HG03575 (cell line): ENCODE data around the gene ACCSL.

Experiments used
- ATAC-seq: cut with Tn5 transposase; IDR thresholded peaks from one replicate; pipeline ENCODE4 v1.9.1; 2021; ENCODE audit not compliant: unreplicated experiment, insufficient number of reproducible peaks, low FRiP score; ENCODE audit errors: extremely low read depth

Gene ACCSL

GRCh38 chr11:44016546-44017442 lies 31.0 kb upstream of the ACCSL start:
- no peak for ATAC-seq

DNA sequence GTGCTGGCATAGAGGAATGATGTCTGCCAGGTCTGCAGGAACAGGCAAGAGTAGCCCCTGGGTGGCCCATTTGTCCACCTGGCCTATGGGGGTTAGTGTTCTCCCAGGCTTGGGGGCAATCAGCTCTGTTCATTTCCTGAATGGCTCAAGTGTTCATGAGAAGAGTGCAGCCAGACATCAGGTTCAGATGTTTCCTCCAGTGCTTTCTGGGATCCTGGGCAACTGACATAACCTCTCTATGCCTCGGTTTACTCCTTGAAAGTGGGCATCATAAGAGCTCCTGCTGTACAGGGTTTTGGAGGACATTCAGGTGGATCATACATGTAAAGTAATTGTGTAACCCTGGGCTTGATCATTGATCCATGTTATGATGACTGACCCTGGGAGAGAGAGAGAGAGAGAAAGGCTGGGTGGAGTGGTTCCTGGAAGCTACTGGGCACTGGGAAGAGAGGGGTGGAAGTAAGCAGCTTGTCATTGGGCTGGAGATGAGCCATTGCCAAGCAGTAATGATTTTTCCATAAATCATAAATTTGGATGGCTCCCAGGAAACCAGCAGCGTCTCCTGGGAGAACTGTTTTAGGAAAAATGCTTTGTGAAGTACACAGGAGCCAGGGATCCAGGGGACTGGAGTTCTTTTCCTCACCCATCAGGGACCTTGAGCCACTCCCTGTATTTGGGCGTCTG lies 30.2 kb upstream of the ACCSL start:
- ATAC-seq: no peak

DNA sequence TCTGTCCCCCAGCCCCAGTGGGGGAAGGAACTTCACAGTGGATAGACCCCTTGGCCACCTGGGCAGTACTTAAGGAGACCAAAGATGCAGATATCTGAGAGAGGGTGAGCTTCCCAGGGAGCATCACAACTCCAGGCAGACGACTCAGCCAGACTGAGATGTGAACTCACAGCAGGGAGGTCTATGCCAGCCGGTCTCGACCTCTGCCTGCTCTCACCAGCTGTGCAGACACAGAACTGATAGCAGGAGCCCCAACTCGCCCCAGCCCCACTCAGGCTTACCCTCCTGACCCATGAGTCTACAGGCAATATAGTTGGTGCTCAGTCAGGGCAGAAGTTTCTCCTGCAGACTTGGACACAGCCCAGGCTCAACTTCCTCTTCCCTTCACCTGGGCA lies 29.7 kb upstream of the ACCSL start:
- ATAC-seq: no peak

- ATAC-seq: no peak
Observed at GRCh38 chr11:44018829-44019228, 29.0 kb upstream of the ACCSL start.

GRCh38 chr11:44024977-44025376 lies 22.8 kb upstream of the ACCSL start:
- no peak for ATAC-seq

DNA sequence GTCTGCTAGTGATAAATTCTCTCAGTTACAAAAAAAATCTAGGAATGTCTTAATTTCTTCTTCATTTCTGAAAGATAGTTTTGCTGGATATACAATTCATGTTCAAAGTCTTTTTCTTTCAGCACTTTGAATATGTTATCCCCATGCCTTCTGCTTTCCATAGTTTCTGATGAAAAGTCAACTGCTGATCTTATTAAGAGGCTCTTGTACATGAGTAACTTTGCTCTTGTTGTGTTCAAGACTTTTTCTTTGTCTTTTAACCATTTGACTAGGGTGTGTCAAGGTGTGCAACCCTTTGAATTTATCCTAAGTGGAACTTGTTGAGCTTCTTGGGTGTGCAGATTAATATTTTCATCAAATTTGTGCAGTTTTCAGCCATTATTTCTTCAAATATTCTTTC lies 22.1 kb upstream of the ACCSL start:
- ATAC-seq: no peak

- no peak for ATAC-seq
Observed at GRCh38 chr11:44028401-44028800, 19.4 kb upstream of the ACCSL start.

DNA sequence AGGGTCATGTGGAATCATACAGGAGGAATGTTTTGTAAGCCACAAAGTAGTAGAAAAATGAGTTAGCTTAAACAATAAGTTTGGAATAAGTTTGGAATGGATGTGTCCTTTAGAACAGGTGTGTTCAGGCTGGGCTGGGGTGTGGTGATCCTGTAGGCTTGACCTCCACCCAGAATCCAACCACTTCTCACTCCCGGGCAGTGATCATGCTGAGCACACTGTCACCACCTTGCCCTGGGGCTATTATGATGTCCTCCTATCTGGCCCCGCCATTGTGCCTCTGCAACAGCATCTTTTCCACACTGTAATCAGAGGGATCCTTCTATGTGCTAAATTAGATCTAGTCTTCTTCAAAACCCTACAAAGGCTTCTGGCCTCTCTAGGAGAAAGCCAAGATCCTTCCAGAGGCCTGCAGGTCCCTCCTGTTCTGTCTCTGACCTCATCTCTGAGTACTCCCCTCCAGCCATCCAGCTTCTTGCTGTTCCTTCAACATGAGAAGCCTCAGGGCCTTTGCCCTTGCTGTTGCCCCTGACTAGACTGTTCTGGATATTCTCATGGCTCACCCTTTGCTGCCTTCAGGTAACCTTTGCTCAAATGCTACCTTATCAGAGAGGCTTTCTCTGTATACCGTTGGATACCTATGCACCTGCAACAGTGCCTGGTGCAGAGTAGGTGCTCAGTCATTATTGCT lies 18.8 kb upstream of the ACCSL start:
- ATAC-seq: no peak

GRCh38 chr11:44029507-44029845 lies 18.3 kb upstream of the ACCSL start:
- ATAC-seq: no peak

DNA sequence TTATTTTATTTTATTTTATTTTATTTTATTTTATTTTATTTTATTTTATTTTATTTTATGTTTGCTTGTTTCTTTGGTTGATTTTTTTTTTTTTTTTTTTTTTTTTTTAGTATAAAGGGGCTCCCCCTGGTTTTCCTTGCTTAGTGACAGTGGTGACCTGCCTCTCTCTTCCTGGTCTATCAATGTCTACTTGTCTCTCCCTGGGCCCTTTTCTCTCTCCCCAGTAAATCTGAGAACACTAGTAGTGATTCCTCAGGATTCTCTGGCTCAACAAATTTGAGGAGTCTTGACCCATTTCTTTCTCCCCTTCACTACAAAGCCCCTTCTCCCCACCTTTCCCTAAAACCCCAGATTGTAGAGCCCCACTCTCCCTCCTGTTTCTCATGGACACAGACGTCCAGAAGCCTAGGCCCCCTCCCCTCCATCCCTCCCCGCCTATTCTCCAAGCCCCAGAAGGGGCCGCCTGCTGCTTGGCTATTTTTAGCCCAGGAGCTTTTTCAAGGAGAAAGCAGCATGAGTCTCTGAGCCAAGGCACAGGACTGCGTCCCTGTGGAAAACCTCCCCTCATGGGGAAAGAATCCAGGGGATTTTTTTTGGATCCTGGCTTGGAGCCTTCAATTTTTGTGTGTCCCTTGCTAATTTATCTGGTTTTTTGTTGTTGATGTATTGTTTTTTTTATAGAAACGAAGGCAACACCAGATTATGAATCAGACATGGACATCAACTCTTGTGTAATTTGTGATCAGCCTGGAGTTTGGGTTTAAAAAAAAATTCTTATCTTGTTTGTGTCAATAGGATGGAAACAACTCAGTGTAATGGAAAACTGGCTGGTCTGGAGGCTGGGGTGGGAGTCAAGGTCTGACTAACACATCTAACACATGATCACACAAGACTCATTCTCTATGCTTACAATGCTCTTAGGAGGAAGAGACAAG lies 17.5 kb upstream of the ACCSL start:
- no peak for ATAC-seq

GRCh38 chr11:44030996-44031395 lies 16.8 kb upstream of the ACCSL start:
- ATAC-seq: no peak

DNA sequence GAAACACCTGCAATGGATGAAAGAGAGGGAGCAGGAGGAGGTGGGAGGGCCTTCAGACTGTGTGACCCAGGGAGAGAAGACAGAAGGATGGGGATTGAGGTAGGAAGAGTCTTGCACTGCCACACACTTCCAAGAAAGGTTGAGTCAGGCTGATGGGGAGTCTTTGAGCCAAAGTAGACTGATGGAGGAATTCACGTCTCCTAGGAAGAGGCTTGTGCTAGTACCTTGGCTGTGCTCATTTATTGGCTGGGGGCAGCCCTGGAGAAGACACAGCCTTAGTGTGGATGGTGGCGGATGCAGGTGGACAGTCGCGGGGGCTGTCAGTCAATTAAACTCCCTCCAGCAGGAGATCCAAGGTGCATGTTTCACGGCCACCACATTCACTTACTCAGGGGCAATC lies 16.2 kb upstream of the ACCSL start:
- no peak for ATAC-seq

GRCh38 chr11:44032299-44033085 lies 15.3 kb upstream of the ACCSL start:
- no peak for ATAC-seq

DNA sequence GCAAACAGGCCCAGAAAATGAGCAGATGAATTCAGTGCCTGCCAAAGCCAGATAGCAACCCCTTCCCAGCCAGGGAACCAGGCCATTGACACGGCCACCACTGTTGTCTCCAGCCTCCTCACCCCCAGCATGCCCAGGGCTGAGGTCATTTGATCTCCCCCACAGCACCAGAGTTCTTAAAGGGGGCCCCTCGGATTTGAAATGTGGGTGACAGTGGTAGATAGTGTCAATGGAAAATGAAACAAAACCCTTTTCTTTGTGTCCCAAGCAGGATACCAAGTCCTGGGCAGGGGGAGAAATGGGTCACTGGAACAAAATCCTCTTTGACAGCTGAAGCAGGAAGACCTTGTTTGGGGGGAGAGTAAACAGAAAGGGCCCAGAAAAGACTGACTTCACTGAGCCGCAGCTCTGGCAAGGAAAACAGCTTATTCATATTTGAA lies 14.3 kb upstream of the ACCSL start:
- ATAC-seq: no peak

DNA sequence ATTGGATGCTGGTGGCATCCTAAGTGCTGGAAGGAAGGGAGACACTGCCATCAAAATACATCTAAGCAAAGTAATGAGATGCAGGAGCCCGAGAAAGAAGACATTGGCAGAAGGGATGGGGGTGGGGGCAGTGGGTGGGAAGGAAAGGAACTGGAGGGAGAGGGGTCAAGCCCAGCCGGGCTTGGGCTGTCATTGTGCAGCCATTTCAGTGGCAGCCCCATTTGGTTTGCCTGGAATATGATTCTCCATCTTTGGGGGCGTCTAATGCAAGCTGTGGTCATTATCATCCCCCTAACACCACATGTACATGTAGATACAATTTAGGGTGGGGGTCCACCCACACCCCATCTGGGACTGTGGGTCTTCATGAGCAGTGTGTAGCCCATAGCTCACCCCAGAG lies 13.9 kb upstream of the ACCSL start:
- ATAC-seq: no peak

DNA sequence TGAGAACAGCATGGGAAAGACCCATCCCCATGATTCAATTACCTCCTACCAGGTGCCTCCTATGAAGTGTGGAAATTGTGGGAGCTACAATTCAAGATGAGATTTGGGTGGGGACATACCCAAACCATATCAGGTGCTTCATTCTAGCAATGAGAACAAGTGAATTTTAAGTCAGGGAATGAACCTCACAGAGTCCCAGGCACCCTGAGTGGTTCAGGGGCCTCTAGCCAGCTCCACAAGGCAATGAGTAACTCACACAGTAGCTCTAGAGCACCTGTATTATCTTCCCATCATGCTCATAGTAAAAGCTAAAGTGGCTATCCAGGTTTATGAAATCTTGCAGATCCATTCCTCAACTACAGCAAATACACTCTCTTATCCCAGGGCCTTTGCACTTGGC lies 13.1 kb upstream of the ACCSL start:
- ATAC-seq: no peak

DNA sequence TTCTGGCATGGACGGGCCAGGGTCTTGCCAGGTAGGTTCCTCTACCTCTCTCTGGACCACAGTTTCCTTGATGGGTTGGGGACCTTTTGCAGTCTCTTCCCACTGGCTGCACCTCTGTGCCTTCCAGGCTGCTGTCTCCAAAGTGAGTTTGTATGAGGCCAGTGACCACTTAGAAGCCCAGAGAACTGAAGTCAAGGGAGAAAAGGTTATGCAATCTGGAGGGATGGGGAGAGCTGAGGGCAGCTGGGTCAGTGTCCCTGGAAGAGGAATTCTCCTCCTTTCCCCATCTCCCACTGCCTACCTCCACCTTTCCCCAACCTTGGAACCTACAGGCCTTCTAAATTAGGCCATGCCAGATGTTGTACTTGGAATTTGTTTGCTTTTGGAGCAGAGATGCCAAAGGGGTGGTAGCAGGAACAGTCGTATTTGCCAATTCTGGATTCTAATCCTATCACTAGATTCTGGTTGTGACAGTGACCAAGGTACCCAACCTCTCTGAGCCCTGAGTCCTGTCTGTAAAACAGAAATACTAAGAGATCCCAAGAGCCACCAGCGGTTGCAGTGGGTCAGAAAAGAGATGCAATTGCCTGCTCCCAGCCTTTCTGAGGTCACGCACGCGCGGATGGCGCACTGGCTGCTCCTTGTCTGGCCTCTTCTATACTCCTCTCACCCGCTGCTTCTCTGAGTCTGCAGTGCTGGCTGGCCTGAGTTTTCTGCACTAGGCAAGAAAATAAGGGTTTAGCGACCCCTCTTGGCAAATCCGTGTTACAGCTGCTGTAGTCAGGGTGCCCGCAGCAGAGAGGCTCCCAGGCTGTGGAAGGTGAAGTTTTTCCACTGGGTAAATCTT lies 10.7 kb upstream of the ACCSL start:
- no peak for ATAC-seq

DNA sequence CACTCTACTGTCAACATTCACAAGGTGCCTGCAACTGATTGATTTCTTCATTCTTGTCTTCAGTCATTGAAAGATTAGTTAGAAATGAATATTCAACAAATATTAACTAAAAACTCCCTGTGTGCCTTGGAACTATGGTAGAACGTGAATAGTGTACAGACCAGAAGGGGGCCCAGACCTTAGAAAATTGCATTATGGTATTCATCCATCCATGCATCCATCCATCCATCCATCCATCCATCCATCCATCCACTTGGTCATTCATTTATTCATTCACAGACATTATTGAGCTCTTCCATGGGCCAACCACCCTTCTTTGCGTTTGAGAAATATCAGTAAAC lies 10.2 kb upstream of the ACCSL start:
- no peak for ATAC-seq
